GM18870 (cell line): Measurements from ENCODE around the gene PIGQ.
A peak's percentile ranks its signal among the peaks of the same experiment; 100 is the strongest.
"Not testable (repeated sequence)": the region's sequence is repeated elsewhere in the genome, so short reads cannot be mapped to it uniquely, and the experiment has no call there.

ENCODE experiments used
- ATAC-seq: cut with Tn5 transposase; IDR thresholded peaks from one replicate; pipeline ENCODE4 v1.9.1; 2021; ENCODE audit warnings: moderate library complexity; ENCODE audit not compliant: unreplicated experiment

Gene PIGQ

DNA sequence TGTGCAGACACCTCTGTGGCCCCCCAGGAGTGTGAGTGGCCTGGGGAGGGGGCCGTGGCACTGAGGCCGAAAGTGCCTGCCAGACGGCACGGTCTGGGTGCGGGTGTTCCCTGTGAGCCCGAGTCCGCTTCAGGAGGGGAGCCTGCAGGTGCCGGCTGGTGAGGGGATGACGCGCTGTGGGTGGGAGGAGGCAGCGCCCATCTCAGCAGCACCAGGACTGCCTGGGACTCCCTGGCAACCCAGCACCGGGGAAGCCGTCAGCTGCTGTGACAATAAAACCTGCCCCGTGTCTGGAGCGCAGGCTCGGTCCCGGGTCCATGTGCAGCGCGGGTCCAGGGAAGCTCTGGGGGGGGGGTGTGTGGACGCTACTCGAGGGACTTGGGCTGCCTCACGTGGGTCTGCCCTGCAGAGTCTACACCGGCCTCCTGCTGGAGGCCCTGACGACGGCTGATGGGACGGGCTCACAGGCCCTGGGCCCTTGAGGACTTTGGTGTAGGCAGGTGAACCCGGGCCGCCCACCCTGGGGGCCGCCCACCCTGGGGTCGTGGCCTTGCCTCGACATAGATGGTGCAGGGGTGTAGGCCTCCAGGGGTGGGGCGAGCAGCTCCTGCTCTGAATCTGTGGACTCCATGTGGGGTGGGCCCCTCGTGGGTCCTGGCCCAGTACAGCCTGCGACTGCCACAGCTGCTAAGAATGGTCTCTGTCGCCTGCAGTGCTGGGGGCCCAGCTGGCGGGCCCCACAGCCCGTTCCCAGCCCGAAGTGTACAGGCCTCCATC, 14.2 kb downstream of the PIGQ start:
- no peak for ATAC-seq

DNA sequence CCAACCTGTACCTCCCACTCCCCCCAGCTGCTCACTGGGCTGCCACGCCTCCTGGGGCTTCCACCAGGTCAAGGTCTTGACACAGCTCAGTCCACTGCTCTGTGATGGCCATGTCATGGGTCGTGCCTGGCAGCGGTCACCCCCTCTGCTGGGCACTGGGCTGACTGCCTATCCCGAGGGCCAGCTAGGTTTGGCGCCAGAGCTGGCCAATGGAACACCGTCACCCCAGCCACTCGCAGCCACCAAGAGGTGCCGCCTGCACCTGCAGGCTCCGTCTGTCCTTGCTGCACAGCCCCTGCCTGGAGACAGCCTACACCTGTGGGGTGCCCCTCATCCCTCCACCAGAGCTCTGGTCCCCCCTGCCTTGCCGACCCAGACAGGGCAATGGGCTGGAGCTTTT, 15.6 kb downstream of the PIGQ start:
- ATAC-seq, result no peak

DNA sequence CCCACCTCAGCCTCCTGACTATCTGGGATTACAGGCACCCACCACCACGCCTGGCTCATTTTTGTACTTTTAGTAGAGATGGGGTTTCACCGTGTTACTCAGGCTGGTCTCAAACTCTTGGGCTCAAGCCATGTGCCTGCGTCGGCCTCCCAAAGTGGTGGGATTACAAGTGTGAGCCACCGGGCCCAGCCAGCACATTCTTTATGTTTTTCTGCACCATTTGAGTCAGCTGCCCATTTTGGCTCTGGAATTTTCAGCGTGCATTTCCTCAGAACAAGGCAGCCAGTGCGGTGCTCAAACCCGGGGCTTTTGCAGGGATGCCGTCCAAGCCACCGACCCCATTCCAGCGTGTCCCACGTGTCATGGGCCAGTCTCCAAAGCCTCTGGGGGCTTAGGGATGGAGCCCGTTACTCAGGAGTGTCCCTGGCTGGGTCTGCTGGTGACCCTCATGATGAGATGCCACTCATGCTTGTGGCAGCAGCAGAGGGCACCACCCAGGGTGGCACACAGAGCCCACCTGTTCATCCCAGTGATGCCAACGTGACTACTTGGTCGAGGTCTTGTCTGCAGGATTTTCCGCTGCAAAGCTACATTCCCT, 16.4 kb downstream of the PIGQ start:
- no peak for ATAC-seq

DNA sequence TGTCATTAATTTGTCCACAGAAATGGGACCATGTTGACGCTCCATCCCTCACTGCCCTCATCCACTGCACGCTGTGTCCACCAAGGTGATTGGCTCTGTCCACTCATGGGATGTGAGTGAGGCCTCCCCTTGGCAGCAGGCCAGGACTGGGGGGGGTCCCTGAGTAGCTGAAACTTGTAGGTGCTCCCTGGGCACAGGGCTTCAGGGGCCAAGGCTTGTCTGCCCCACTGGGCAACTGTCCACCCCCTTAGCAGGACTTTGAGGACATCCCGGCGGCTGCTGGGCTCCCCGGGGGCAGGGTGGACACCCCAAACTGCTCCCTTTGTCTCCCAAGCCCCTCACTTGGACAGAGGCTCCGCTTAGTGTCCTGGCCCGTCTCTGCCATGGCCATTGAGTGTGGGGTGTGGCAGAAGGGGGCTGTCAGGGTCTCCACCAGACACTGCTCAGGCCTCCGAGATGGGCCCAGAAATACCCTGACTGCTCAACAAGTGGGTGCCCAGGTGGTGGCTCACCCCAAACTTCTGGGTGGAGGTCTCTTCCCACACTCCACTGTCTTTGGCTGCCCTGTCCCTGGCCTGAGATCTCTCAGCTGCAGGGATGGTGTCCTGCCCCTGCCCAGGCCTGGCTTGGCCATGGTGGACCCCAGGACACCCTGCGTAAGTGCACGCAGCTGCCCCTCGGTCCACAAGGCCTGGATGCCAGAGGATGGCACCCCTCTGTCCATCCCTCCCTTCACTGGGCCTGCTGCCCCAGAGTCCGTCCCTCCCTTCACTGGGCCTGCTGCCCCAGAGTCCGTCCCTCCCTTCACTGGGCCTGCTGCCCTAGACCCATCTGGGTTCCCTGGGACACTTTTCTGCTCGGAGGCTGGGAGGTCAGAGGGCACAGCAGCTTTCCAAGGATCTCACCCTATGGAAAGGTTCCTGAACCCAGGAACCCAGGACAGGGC, 17.1 kb downstream of the PIGQ start:
- no peak for ATAC-seq

DNA sequence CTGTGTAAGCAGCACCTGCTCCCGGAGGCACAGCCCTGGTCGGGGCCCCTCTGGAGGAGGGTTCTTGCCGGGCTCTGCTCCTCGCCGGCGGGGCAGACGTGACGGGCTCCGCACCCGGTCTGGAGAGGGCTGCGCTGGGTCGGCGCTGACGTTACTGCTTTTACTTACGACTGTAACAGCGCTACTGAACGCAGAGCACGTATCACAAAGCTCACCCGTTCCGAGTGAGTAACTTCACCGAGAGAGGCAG, 18.8 kb downstream of the PIGQ start:
- ATAC-seq, result peak; percentile 7

DNA sequence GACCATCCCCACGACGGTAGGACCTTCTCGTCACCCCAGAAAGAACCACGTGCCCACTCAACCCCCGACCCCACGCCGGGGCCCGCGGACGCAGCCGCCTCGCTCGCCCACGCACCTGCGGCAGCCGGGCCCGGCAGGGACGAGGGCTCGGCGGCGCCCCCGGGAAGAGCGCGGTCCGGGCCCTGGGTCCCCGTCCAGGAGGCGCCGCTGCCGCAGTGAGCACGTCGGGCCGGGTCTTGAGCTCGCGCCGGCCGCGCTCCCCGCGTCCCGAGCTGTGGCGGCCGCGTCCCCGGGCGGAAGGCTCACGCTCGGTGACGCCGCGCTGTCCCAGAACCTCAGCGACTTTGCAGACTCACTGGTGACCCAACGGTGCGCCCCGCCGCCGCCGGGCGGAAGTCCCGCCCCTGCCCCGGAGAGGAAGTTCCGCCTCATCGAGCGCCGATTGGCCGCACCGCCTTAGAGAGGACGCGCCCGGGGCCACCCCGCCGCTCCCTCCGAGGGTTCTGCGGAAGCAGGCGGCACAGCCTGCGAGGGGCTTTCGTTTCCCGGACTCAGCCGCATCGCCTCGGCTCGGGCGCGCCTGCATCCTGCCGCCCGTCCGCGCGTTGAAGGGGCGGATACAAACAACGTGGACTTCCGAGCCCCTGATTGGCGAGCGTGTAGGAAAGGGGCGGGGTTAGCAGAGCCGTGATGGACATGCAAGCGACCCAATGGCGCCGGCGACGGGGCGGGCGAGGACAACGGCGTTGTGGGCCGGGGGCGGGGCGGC, 19.3 kb downstream of the PIGQ start:
- ATAC-seq, result peak; percentile 72

DNA sequence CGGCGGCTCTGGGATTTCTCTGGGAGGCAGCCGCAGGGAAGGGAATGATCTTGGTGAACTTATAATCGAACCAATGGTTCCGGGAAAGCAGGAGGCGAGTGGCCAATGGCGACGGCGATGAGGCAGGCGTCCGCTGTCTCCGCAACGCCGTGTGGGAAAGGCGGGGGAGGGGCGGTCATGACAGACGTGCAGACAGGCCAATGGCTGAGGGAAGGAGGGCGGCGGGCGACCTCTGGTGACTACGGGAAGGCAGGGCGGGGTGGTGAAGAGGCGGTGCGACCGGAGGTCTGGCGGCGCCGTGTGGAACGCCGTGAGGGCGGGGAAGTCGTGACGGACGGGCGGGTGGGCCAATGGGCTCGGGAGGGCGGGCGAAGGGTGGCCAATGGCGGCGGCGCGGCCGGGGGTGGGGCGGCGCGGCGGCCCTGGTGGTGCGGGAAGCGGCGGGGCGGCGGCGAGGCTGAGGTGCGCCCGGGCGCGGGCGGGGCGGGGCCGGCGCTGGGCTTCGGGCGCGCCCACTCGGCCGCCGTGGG, 20.0 kb downstream of the PIGQ start, which contains the start of gene RAB40C:
TSS of gene RAB40C (plus strand) at position 409 of the 530 bp plus-strand sequence. CDS start 226 bp downstream, outside the sequence.
- peak; percentile 63 for ATAC-seq

DNA sequence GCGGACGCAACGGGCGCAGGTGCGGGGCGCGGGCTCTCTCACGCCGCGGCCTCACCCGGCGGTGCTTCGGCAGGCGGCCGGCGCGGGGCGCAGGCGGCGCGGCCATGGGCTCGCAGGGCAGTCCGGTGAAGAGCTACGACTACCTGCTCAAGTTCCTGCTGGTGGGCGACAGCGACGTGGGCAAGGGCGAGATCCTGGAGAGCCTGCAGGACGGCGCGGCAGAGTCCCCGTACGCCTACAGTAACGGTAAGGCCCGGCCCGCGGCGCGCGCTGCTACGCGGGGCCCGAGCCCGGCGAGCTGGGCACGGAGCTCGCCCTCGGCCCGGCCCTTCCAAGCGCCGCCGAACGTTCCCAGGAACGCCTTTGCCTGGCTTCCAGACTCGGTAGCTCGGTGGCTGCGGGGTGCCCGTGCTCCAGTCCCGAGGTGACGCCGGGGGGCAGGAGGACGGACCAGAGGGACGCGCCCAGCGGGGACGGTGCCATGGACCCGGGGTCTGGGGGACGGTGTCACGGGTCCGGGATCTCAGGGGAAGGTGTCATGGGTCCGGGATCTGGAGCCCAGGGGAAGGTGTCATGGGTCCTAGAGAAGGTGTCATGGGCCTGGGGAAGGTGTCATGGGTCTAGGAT, 20.5 kb downstream of the PIGQ start:
- no peak for ATAC-seq

DNA sequence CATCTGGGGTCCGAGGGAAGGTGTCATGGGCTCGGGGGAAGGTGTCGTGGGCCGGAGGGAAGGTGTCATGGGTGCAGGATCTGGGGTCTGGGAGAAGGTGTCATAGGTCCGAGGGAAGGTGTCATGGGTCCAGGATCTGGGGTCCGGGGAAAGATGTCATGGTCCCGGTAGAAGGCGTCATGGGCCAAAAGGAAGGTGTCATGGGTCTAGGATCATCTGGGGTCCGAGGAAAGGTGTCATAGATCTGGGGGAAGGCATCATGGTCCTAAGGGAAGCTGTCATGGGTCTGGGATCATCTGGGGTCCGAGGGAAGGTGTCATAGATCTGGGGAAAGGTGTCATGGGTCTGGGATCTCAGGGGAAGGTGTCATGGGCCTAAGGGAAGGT, 21.0 kb downstream of the PIGQ start:
- no peak for ATAC-seq

DNA sequence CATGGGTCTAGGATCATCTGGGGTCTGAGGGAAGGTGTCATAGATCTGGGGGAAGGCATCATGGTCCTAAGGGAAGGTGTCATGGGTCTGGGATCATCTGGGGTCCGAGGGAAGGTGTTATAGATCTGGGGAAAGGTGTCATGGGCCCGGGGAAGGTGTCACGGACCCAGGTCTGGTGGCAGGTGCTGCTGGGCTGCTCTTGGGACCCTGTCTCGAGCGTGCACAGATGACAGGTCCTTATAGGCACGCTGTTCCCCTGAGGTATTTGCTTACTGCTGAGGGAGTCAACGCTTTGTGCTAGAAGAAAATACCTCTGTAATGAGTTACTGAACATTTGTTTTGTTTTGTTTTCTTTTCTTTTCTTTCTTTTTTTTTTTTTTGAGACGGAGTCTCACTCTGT, 21.5 kb downstream of the PIGQ start:
- ATAC-seq, result no peak

DNA sequence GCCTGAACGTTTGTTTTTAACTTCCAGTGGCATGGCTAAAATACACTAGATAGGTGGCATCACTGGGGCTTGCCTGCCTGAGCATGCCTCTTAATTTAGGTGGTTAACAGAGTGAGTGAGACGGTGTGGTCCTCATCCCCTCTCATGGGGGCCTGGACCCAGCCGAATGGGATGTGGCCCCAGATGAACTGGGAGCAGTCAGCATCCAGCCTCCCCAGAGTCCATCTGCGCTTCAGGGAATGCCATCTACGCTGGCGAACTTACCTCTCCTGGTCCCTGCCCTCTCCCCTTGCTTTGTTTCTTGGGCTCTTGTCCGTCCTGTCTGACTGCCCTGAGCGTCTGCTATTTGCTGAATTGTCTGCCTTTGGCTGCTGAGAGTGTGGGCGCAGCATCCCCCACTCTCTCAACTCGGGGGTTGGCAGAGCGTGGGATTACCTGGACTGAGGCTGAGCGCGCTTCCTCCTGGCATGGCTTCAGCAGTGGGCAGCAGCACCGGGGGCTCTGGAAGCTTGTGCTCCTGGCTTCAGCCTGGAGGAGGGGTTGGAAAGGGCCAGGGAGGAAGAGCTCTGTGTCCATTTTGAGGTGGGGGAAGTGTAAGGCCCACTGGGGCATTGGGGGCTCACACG, 22.2 kb downstream of the PIGQ start:
- ATAC-seq, result no peak

DNA sequence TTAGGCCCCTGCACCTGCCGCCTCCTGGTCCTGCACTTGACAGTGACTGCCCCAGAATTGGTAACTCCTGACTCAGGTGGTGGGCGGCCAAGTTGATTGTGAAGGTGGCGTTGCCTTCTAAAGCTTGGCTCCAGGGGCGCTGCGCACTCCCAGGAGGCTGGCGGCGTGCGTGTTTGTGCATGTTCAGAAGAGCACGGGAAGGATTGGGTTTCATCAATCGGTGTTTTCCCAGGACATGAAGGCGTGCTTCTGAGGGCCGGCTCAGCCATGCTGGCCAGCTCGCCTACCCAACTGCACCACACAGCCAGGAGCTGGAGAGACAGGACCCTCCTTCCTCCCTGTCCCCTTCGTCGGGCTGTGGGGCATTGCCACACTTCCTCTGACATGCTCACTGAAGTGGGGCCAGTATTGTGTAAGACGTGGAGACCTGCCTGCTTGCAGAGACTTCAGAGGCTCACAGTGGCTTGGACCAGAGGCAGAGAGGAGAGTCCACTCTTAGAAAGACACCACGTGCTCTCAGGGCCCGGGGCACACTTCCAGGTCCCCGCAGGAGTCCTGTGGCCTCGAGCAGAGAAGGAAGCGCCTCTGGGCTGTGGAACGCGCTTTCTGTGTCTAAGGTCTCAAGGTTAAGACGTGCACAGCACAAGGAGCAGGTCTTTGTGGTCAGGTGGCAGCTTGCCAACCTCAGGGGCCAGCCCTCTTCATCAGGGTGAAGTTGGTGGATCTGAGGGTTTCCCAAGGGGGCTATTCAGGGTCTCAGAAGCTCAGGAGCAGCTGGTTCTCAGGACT, 22.9 kb downstream of the PIGQ start:
- ATAC-seq, result no peak

DNA sequence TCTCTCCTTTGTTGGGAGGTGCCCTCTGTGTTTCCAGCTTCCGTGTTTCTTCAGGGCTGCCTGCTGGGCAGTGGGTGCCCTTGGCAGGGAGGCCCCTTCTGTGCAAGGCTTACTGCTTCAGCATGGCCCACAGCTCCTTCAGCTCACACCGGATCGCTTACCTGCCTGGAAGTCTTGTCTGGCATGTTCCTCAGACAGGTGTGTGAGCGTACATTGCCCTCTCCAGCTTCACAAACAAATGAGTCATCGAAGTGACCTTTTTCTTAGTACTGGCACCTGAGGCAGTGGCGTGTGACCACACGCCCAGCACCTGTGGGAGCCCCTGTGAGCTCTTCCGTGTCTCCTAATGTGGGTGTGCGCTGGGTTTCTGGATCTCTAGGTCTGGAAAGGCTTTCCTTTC, 23.6 kb downstream of the PIGQ start:
- no peak for ATAC-seq

DNA sequence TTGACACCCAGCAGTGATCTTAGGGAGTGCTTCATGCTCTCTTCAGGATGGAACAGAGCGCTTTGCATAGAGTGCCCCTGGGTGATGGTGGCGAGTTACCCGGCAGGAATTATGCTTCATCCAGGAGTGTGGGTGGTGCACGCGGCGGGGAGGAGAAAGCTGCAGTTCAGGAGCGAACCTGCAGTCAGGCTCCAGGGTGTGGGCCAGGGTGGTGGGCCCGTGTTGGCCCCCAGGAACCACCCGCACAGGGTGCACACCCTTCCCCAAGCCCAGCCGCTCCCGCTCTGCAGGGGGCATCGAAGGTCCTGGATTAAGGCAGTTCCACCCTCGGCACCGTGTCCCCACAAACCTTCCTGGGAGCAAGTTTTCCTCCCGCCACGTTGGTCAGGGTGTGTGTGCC, 24.0 kb downstream of the PIGQ start:
- no peak for ATAC-seq

DNA sequence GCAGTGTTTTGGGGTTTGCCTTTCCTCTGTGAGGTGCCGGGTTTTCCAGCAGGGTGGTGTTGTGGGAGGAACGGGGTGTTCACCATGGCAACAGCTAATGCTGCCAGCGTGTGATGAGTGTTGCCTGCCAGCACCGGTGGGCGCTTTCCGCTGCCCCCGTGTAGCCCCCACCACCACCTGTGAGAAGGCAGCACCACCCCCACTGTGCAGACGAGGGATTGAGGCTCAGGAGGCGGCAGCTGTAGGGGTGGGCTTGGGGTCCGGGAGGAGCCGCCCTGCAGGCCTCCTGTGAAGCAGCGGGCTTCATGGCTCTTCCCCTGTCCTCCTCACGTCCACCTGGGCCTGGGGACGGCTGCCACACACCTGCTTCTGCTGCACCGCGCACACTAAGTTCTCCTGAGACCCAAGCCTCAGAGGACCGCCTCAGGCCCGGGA, 25.3 kb downstream of the PIGQ start:
- ATAC-seq, result no peak

DNA sequence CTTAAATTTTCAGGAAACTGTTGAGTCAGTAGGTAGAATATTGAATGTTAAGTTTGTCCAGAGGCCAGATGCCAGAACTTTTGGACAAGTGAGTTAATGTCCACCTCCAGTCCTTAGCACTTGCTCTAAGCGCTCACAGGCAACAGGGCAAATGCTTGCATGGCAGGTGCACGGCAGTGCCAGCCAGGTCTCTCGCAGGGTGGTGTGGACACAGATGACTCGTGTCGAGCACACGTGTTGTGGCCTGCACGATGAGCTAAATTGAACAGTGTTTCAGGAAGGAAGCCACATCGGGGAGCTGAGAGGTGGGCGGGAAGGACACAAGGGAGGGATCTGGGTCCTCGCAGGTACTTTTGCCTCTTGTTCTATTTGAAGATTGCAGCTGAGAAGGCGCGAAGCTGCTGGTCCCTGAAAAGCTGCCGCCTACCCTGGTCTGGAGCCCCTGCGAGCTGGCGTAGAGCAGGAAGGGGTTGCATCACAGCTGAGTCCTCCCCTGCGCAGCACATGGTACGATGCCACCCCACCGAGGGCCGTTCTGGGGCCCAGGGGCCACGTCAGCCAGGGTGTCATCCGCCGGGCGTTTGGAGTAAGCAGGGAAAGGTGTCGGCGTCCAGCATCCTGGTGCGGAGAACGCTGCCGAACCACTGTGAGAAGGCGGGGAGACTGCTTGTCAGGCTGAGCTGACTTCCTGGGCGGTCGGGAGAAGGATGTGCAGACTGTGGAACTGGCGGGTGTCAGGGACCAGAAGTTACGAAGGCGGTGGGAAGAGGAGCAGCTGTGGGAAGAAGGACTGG, 26.4 kb downstream of the PIGQ start:
- ATAC-seq, result no peak

DNA sequence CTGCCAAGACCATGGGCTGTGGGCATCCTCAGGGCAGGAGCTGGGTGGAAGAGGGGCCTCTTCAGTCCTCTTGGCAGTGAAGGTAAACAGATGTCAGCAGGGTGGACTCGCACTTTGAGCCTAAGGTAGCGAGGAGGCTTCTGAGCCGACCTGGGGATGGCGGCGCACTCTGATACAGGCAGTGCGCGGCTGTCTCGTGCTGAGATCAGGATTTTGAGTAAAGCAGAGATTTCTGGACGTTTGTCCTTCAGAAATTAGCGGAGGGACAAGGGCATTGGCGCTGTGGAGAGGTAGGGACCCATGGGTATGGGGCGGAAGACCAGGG, 26.9 kb downstream of the PIGQ start:
- no peak for ATAC-seq

DNA sequence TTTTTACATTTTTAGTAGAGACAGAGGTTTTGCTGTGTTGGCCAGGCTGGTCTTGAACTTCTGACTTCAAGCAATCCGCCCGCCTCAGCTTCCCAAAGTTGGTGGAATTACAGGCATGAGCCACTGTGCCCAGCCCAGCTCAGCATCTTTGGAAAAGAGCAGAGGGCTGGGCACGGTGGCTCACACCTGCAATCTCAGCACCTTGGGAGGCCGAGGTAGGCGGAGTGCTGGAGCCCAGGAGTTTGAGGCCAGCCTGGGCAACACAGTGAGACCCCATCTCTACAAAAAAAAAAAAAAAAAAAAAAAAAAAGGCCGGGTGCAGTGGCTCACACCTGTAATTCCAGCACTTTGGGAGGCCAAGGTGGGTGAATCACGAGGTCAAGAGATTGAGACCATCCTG, 27.9 kb downstream of the PIGQ start:
- ATAC-seq, result not testable (repeated sequence)
